GM12878 (cell line): Measurements from ENCODE around the gene NUP107. TPM values are rescaled to one million over a fixed set of nuclear protein-coding genes. Genes with fewer than 3 reads are reported as not detected.

Experiments
- ATAC-seq: fragments of 200-7000 bp; cut with Tn5 transposase; 3 replicates; pipeline ENCODE4 v1.9.1; 2020; ENCODE audit warnings: mild to moderate bottlenecking, moderate library complexity
- BruUV-seq: library from RNA; stranded (reverse); fragments of 400-500 nt; replicated peaks from 2 replicates; lab custom pipeline; 2021; lab: Mats Ljungman, UMichigan
- CTCF ChIA-PET: fragments of 300-600 bp; sonication (Branson Sonifier 250); formaldehyde crosslinking; extraction: SDS; loops from one replicate; lab custom pipeline; 2021; ENCODE audit warnings: inconsistent platforms; lab: Yijun Ruan, JAX
- POLR2A ChIA-PET: fragments of 350-600 bp; formaldehyde crosslinking; extraction: SDS; loops from one replicate; lab custom pipeline; 2021; ENCODE audit warnings: inconsistent platforms; lab: Charles Lee
- RAD21 ChIA-PET: fragments of 300-600 bp; sonication (Branson Sonifier 250); formaldehyde crosslinking; loops from one replicate; lab custom pipeline; 2023; ENCODE audit warnings: antibody characterized with exemption; ENCODE audit not compliant: unreplicated experiment; lab: Charles Lee
- SMC1A ChIA-PET: fragments of 300-600 bp; sonication (Branson Sonifier 250); formaldehyde crosslinking; loops from one replicate; lab custom pipeline; 2023; ENCODE audit not compliant: unreplicated experiment, uncharacterized antibody; lab: Charles Lee
- DNase-seq: peaks from one replicate; pipeline ENCODE4 v3.0.0-alpha.2; 2011; ENCODE audit warnings: low read depth, low spot score
- FAIRE-seq: peaks from 3 replicates; lab custom pipeline; 2011; peaks lifted over from hg19 to GRCh38; lab: Jason Lieb, UNC
- H2AFZ ChIP-seq: 2 replicates; pipeline ENCODE4 v1.6.0; 2011; ENCODE audit warnings: low read depth, low read length, control low read depth; ENCODE audit not compliant: control insufficient read depth
- H3K27ac ChIP-seq: 2 replicates; pipeline ENCODE4 v1.5.1; 2011; ENCODE audit warnings: control low read depth; ENCODE audit not compliant: control insufficient read depth, insufficient read depth
- H3K27me3 ChIP-seq, 2 experiments: replicated peaks in 1 of 2; 2 replicates each; pipeline versions ENCODE4 v1.6.0 to v1.6.1; 2011; ENCODE audit warnings: low read length in 1 of 2; ENCODE audit not compliant: control insufficient read depth in 2 of 2, insufficient read depth in 2 of 2
- H3K36me3 ChIP-seq, 2 experiments: 2 replicates each; pipeline ENCODE4 v1.5.1; 2011; ENCODE audit warnings: low read length in 1 of 2; ENCODE audit not compliant: control insufficient read depth in 2 of 2, insufficient read depth in 2 of 2
- H3K4me1 ChIP-seq: 2 replicates; pipeline ENCODE4 v1.6.1; 2011; ENCODE audit warnings: mild to moderate bottlenecking, low read length, moderate library complexity, mixed read lengths; ENCODE audit not compliant: control insufficient read depth, insufficient read depth
- H3K4me2 ChIP-seq: 2 replicates; pipeline ENCODE4 v1.6.0; 2011; ENCODE audit warnings: control low read depth; ENCODE audit not compliant: control insufficient read depth, insufficient read depth
- H3K4me3 ChIP-seq: fragments of 200-600 bp; sonication (generic); 2 replicates; pipeline ENCODE4 v1.5.1; 2016
- H3K79me2 ChIP-seq: 2 replicates; pipeline ENCODE4 v1.6.0; 2011; ENCODE audit warnings: low read length; ENCODE audit not compliant: control insufficient read depth, insufficient read depth
- H3K9ac ChIP-seq: 2 replicates; pipeline ENCODE4 v1.8.0; 2011; ENCODE audit warnings: low read length, control low read depth, mixed read lengths; ENCODE audit not compliant: control insufficient read depth, insufficient read depth
- H3K9me3 ChIP-seq: replicated peaks from 3 replicates; pipeline ENCODE4 v1.5.1; 2011; ENCODE audit warnings: mild to moderate bottlenecking, low read length; ENCODE audit not compliant: control insufficient read depth, insufficient read depth
- H4K20me1 ChIP-seq: 2 replicates; pipeline ENCODE4 v1.6.0; 2011; ENCODE audit not compliant: control insufficient read depth, insufficient read depth
- BCL11A ChIP-seq: IDR thresholded peaks from 2 replicates; pipeline ENCODE4 v1.6.1; 2011; ENCODE audit warnings: low read depth, low read length
- BRCA1 ChIP-seq: IDR thresholded peaks from 2 replicates; pipeline ENCODE4 v1.6.1; 2011; ENCODE audit warnings: low read depth, low read length, improper control_type of control experiment
- CEBPB ChIP-seq, 2 experiments: fragments of 150-350 bp in 1 of 2; IDR thresholded peaks; 2 replicates each; pipeline ENCODE4 v1.6.1; 2012 to 2014; ENCODE audit warnings: low read depth in 2 of 2, low read length in 2 of 2, borderline replicate concordance in 1 of 2, inconsistent platforms in 1 of 2
- CHD2 ChIP-seq: IDR thresholded peaks from 2 replicates; pipeline ENCODE4 v1.6.1; 2011; ENCODE audit warnings: low read depth, low read length, improper control_type of control experiment, borderline replicate concordance
- CREB1 ChIP-seq: IDR thresholded peaks from 2 replicates; pipeline ENCODE4 v1.6.1; 2012; ENCODE audit warnings: low read depth, mild to moderate bottlenecking, inconsistent platforms
- CREM ChIP-seq: IDR thresholded peaks from 2 replicates; pipeline ENCODE4 v1.6.1; 2014; ENCODE audit warnings: antibody characterized with exemption, low read depth
- EZH2 ChIP-seq: IDR thresholded peaks from 2 replicates; pipeline ENCODE4 v1.6.1; 2012; ENCODE audit warnings: low read depth, mild to moderate bottlenecking, control low read depth, inconsistent platforms, low read length, borderline replicate concordance; ENCODE audit not compliant: control insufficient read depth
- FOXM1 ChIP-seq: IDR thresholded peaks from 2 replicates; pipeline ENCODE4 v1.6.1; 2012; ENCODE audit warnings: low read depth, mild to moderate bottlenecking, inconsistent platforms, low read length, moderate library complexity
- IRF3 ChIP-seq: fragments of 450-650 bp; IDR thresholded peaks from 2 replicates; pipeline ENCODE4 v1.6.1; 2014; ENCODE audit warnings: mild to moderate bottlenecking
- KLF5 ChIP-seq: fragments of 450-650 bp; IDR thresholded peaks from 2 replicates; pipeline ENCODE4 v1.6.1; 2014; ENCODE audit warnings: mild to moderate bottlenecking; ENCODE audit not compliant: partially characterized antibody
- MAX ChIP-seq: IDR thresholded peaks from 2 replicates; pipeline ENCODE4 v1.6.1; 2012; ENCODE audit warnings: low read depth, low read length, improper control_type of control experiment
- PAX5 ChIP-seq: IDR thresholded peaks from 2 replicates; pipeline ENCODE4 v1.6.1; 2011; ENCODE audit warnings: low read depth, low read length, borderline replicate concordance
- POU2F2 ChIP-seq: IDR thresholded peaks from 3 replicates; pipeline ENCODE4 v1.6.1; 2011; ENCODE audit warnings: low read depth, mild to moderate bottlenecking, low read length, borderline replicate concordance
- SIN3A ChIP-seq: IDR thresholded peaks from 2 replicates; pipeline ENCODE4 v1.6.1; 2012; ENCODE audit warnings: low read depth, low read length, improper control_type of control experiment
- YBX1 ChIP-seq: fragments of 450-650 bp; IDR thresholded peaks from 2 replicates; pipeline ENCODE4 v1.6.1; 2016; ENCODE audit warnings: antibody characterized with exemption
- ZNF274 ChIP-seq: IDR thresholded peaks from one replicate; pipeline ENCODE4 v1.8.0; 2011; ENCODE audit not compliant: insufficient read length, insufficient read depth
- ZNF384 ChIP-seq: IDR thresholded peaks from 2 replicates; pipeline ENCODE4 v1.6.1; 2012; ENCODE audit warnings: low read depth, mild to moderate bottlenecking, low read length, improper control_type of control experiment, borderline replicate concordance
- in situ Hi-C: fragments of 300-500 bp; cut with MboI; formaldehyde crosslinking; loops from 9 replicates; pipeline ENCODE4 v1.14.3; 2018; ENCODE audit warnings: mixed read lengths
- intact Hi-C: fragments of 100-400 bp; cut with micrococcal nuclease; formaldehyde crosslinking; loops from one replicate; pipeline ENCODE4 v1.14.2; 2022; ENCODE audit not compliant: unreplicated experiment
- polyA plus RNA-seq, 11 experiments: library from polyadenylated mRNA; depleted of rRNA in 4 of 11; unstranded in 6 of 11; stranded (reverse) in 5 of 11; fragments of >200 nt; fragmentation: Nextera tagmentation in 4 of 11; fragmentation: Illumina TruSeq in 1 of 11; extraction: Ambion mirVana in 4 of 11; extraction: Trizol in 1 of 11; gene quantifications; 1 replicate in 1 of 11; 2 replicates in 10 of 11; pipeline versions ENCODE4 v1.2.1 to v1.2.3, GENCODE V29; 2011 to 2016; ENCODE audit warnings: inconsistent platforms in 2 of 11, missing spikeins in 2 of 11, low read depth in 1 of 11
- total RNA-seq, 4 experiments: library from RNA; depleted of rRNA in 3 of 4; stranded (reverse); fragments of >200 nt in 3 of 4; fragmentation: Illumina TruSeq in 1 of 4; extraction: Trizol in 1 of 4; gene quantifications; 2 replicates each; pipeline versions ENCODE4 v1.2.1 to v1.2.3, GENCODE V29; 2013 to 2021
- TF ChIP-seq, protein P1 (sequence below): fragments of 450-650 bp; IDR thresholded peaks from 2 replicates; pipeline ENCODE4 v1.6.1; 2016; ENCODE audit warnings: mild to moderate bottlenecking, moderate library complexity, borderline replicate concordance

Gene NUP107
- total and polyA plus RNA-seq, 10 of the 15 experiments (the other 5 are each of a cell fraction or from before 2014, with no cell fraction given): 73.4 to 132 (median 92.4) TPM

- ATAC-seq (peak; percentile 41; the same call in 2 of the 3 replicates), DNase-seq (no peak), FAIRE-seq (no peak)
- intact Hi-C loops (no loop called here), in situ Hi-C loops (no loop called here)
- no peak overlapping the region for H2AFZ ChIP-seq
- H3K36me3 ChIP-seq: peaks cover 1 to 9% of the 10 kb centered on the region in 2 experiments
- no TSS peak for BruUV-seq
- SMC1A ChIA-PET: no interaction called here
- H3K27ac ChIP-seq: no peak overlapping the region
- H3K9me3 ChIP-seq: no peaks in the 10 kb centered on the region
- no peak overlapping the region for H3K4me2 ChIP-seq
- CTCF ChIA-PET: no interaction called here
- H3K79me2 ChIP-seq: no peaks in the 10 kb centered on the region
- TF ChIP-seq KLF5 (no peak), MAX (no peak), ZNF274 (no peak), IRF3 (no peak), CEBPB (IDR thresholded peaks at IDR 0.05; ENCODE audit: borderline replicate concordance in 1 of 2, low read depth in 2 of 2, low read length in 2 of 2) (no peak), EZH2 (no peak), BRCA1 (no peak), PAX5 (no peak), BCL11A (no peak), FOXM1 (no peak), ZNF384 (no peak), CHD2 (no peak), YBX1 (no peak), SIN3A (no peak), CREM (no peak), POU2F2 (no peak), CREB1 (no peak)
- TF ChIP-seq, protein P1, sequence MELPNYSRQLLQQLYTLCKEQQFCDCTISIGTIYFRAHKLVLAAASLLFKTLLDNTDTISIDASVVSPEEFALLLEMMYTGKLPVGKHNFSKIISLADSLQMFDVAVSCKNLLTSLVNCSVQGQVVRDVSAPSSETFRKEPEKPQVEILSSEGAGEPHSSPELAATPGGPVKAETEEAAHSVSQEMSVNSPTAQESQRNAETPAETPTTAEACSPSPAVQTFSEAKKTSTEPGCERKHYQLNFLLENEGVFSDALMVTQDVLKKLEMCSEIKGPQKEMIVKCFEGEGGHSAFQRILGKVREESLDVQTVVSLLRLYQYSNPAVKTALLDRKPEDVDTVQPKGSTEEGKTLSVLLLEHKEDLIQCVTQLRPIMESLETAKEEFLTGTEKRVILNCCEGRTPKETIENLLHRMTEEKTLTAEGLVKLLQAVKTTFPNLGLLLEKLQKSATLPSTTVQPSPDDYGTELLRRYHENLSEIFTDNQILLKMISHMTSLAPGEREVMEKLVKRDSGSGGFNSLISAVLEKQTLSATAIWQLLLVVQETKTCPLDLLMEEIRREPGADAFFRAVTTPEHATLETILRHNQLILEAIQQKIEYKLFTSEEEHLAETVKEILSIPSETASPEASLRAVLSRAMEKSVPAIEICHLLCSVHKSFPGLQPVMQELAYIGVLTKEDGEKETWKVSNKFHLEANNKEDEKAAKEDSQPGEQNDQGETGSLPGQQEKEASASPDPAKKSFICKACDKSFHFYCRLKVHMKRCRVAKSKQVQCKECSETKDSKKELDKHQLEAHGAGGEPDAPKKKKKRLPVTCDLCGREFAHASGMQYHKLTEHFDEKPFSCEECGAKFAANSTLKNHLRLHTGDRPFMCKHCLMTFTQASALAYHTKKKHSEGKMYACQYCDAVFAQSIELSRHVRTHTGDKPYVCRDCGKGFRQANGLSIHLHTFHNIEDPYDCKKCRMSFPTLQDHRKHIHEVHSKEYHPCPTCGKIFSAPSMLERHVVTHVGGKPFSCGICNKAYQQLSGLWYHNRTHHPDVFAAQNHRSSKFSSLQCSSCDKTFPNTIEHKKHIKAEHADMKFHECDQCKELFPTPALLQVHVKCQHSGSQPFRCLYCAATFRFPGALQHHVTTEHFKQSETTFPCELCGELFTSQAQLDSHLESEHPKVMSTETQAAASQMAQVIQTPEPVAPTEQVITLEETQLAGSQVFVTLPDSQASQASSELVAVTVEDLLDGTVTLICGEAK: no peak
- H3K27me3 ChIP-seq: no peaks in the 10 kb centered on the region
- H3K9ac ChIP-seq: no peak overlapping the region
- no peaks in the 10 kb centered on the region for H4K20me1 ChIP-seq
- no peaks in the 10 kb centered on the region for H3K4me1 ChIP-seq
- no peak overlapping the region for H3K4me3 ChIP-seq
- POLR2A ChIA-PET: no interaction called here
- RAD21 ChIA-PET: no interaction called here
These were observed 8.7 kb downstream of the NUP107 start for GRCh38 chr12:68695454-68695853.
